NOMO-1 (cell line): ENCODE measurements around the gene PGAM2.
"Not testable (repeated sequence)": the region's sequence is repeated elsewhere in the genome, so short reads cannot be mapped to it uniquely, and the experiment has no call there.

ENCODE experiments used
- DNase-seq, 2 experiments: peaks; one replicate each; lab custom pipeline; 2025; ENCODE audit not compliant: unreplicated experiment in 2 of 2; lab: John Stamatoyannopoulos, UW

Gene PGAM2

GRCh38 chr7:44052771-44053365, 12.5 kb downstream of the PGAM2 start:
- DNase-seq, result no peak

- no peak for DNase-seq
Measured at GRCh38 chr7:44051611-44052220, 13.7 kb downstream of the PGAM2 start.

GRCh38 chr7:44050915-44051560, 14.3 kb downstream of the PGAM2 start:
- no peak for DNase-seq

GRCh38 chr7:44050121-44050914, 15.0 kb downstream of the PGAM2 start:
- no peak for DNase-seq

- no peak for DNase-seq
Measured at GRCh38 chr7:44048031-44048795, 17.2 kb downstream of the PGAM2 start.

GRCh38 chr7:44046321-44047061, 18.9 kb downstream of the PGAM2 start:
- peak; percentile 92 to 99 for DNase-seq

- peak; percentile 51 to 59 for DNase-seq
Measured at GRCh38 chr7:44045226-44046014, 19.9 kb downstream of the PGAM2 start.

GRCh38 chr7:44044315-44045225, 20.8 kb downstream of the PGAM2 start, which contains the start of gene DBNL:
TSS of gene DBNL (plus strand) at chr7:44044702. CDS start at chr7:44044738, 36 bp downstream.
- peak; percentile 84 to 92 for DNase-seq

- DNase-seq, result no peak
Measured at GRCh38 chr7:44043902-44044301, 21.5 kb downstream of the PGAM2 start.

- DNase-seq, result no peak
Measured at GRCh38 chr7:44042221-44042620, 23.1 kb downstream of the PGAM2 start.

GRCh38 chr7:44040493-44040891, 24.9 kb downstream of the PGAM2 start:
- DNase-seq, result peak; percentile 12 to 42

GRCh38 chr7:44039800-44040492, 25.4 kb downstream of the PGAM2 start:
- DNase-seq, result not testable (repeated sequence)

GRCh38 chr7:44038961-44039558, 26.3 kb downstream of the PGAM2 start:
- peak; percentile 21 to 33 for DNase-seq

GRCh38 chr7:44038553-44038952, 26.8 kb downstream of the PGAM2 start:
- not testable (repeated sequence) for DNase-seq

GRCh38 chr7:44037951-44038350, 27.4 kb downstream of the PGAM2 start:
- not testable (repeated sequence) for DNase-seq

- not testable (repeated sequence) for DNase-seq
Measured at GRCh38 chr7:44036364-44036763, 29.0 kb downstream of the PGAM2 start.
